GM12873 (cell line): ENCODE results near the gene RIN3.

Experiments used
- CTCF ChIP-seq: IDR thresholded peaks from 2 replicates; pipeline ENCODE4 v1.5.1; 2012; ENCODE audit warnings: low read depth, mild to moderate bottlenecking, moderate library complexity, low read length, control low read depth; ENCODE audit not compliant: insufficient read depth; ENCODE audit errors: missing control alignments

The RIN3 gene

GRCh38 chr14:92637864-92638263, 124.3 kb downstream of the RIN3 start:
- TF ChIP-seq CTCF, result no peak

- no peak for TF ChIP-seq CTCF
Observed at GRCh38 chr14:92638266-92638665, 124.7 kb downstream of the RIN3 start.

- TF ChIP-seq CTCF, result no peak
Observed at GRCh38 chr14:92638904-92639303, 125.3 kb downstream of the RIN3 start.

- no peak for TF ChIP-seq CTCF
Observed at GRCh38 chr14:92641306-92641705, 127.7 kb downstream of the RIN3 start.

- TF ChIP-seq CTCF, result no peak
Observed at GRCh38 chr14:92644171-92644969, 130.8 kb downstream of the RIN3 start.

- TF ChIP-seq CTCF, result no peak
Observed at GRCh38 chr14:92644970-92645515, 131.5 kb downstream of the RIN3 start.

GRCh38 chr14:92645841-92646478, 132.4 kb downstream of the RIN3 start:
- no peak for TF ChIP-seq CTCF
